Stimulated activated naive CD8-positive, alpha-beta T cell treated with anti-CD3 and anti-CD28 coated beads, Interleukin-15, Interleukin-2, amounts not matched to agents 100 U/mL and 50 U/mL, for 24 hours (primary cell): ENCODE data around the gene KLHL29.

Experiments used
- ATAC-seq: fragments of 150-1000 bp; cut with Tn5 transposase; one replicate; pipeline ENCODE4 v1.10.0; 2021
- DNase-seq: peaks from one replicate; pipeline ENCODE4 v3.0.0; 2021

KLHL29 gene

GRCh38 chr2:23478087-23478932, 93.3 kb downstream of the KLHL29 start:
- DNase-seq (no peak), ATAC-seq (no peak)

DNA sequence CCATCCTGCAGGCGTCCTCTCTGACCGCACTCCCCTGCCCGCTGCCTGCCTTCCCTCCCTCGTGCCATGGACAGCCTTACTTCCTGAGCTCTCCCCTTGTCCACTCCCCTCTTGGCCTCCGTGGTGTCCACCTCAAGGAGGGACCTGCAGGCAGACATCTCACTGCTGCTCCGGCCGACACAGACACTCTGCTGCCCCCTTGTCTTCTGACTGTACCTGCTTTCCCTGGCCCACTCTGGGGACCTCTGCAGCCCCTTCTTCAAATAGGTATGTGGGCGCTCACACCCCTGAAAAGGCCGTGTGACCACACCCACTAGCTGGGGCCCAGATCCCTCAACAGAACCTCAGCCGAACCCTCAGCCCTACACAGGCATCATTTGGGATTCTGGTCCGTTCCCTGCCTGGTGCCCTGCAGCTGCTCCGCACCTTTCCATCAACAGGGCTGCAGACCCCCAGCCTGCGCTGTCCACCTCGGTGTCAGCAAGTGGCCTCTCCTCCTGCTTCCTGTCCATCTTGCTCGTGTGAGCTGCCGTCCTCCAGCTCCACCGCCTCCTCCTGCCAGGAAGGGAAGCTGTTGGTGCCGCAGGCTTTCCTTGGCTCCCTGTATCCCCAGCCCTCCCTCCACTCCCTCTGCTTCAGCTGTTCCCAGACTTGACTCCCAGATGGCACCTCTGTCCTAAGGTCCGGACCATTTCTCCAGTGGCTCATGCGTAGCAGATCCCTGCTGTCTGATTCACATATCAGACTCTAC, 94.1 kb downstream of the KLHL29 start:
- DNase-seq, result no peak
- ATAC-seq, result no peak

GRCh38 chr2:23480957-23481797, 96.2 kb downstream of the KLHL29 start:
- no peak for ATAC-seq
- no peak for DNase-seq

DNA sequence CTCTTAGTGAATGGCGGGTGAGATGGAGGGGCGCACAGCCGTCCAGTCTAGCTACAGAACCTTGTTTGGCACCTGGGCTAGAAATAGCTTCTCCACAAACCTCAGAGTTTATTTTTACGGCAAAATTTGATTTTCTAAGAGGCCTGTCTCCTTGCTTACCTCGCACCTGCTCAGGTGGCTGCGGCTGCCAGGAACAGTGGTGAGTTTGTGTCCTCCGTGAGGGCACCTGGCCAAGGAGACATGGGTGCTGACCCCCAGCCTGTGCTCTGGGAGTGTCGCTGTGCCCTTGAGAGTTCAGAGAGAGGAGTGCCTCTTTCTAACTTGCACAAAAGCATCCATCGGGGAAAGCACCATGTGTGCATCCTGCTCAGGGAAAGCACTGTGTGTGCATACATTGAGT, 97.2 kb downstream of the KLHL29 start:
- no peak for ATAC-seq
- no peak for DNase-seq

- no peak for ATAC-seq
Measured at GRCh38 chr2:23482607-23483006, 97.6 kb downstream of the KLHL29 start.

GRCh38 chr2:23483791-23484190, 98.8 kb downstream of the KLHL29 start:
- ATAC-seq (no peak), DNase-seq (no peak)

More at GRCh38 chr2:23482607-23483006, 97.6 kb downstream of the KLHL29 start:
- DNase-seq, result no peak

- ATAC-seq (no peak), DNase-seq (no peak)
Measured at GRCh38 chr2:23484275-23484674, 99.3 kb downstream of the KLHL29 start.

DNA sequence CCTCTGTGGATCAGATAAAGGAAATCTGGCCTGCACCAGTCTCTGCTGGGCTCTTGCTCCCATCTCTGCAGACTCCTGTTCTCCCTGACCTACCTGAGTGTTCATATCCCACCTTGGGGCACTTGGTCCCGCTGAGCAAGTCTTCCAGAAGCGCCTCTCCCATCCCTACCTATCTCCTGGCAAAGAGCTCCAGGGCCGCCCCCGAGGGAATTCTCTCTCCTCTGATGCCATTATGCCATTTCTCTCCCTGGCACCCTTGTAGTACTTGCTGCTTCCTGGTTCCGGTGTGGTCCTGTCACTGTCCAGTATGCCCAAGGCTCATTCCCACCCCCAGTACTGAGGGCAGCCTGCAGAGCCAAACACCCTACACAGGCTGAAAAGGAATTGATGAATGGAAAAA, 99.8 kb downstream of the KLHL29 start:
- DNase-seq (no peak), ATAC-seq (no peak)

GRCh38 chr2:23485261-23485660, 100.3 kb downstream of the KLHL29 start:
- DNase-seq (no peak), ATAC-seq (no peak)

GRCh38 chr2:23485841-23486683, 101.1 kb downstream of the KLHL29 start:
- DNase-seq (no peak), ATAC-seq (no peak)

DNA sequence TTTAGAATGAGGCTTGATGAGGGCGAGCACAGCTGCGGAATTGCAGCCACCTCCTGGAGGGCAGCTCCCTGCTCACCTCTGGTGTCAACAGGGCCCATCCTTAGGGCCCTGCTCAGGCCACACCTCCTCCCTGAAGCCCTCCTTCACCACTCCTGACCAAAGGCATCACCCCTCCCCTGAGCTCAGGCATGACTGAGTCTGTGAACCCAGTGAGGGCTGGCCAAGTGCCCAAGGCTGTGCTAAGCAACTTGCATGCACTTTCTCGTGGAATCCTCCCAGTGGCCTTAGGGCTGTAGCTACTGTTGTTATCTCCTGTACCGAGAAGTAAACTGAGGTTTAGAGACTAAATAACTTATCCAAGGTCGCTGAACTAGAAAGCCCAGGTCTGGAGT, 101.7 kb downstream of the KLHL29 start:
- no peak for ATAC-seq
- no peak for DNase-seq

DNA sequence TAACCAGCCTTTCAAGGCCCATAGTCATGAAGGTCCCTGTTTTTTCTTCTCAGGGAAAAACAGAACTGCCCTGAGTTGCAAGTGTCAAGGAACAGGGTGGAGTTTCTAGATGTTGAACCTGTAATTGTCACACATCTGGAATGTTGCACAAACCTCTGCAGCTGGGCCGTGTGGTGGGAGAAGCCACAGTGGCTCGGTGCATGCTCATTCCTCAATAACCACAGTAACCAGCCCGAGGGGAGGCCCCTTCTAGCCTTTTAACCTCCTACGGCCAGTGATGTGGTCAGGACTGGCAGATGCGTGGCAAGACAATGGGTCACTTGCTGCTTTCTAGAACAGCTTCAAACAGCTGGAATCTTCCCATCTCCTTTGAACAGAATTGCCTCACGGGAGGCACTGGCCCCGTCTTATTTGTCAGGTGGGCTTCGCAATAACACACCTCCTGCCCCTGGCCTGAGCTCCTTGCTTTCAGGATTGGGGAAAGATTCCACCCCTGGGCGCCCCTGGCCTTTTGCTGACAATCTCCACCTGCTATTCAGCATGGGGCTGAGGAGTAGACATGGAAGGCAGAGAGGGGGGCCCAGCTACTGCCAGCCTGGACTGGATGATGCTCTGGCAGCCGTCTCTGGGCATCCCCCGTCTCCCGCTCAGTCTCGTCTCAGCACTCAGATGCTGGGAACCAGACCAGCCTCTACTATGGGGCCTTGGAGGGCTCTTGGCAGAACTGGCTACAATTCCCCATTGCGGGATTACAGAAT, 102.9 kb downstream of the KLHL29 start:
- DNase-seq (peak; percentile 40), ATAC-seq (peak; percentile 21)

GRCh38 chr2:23488584-23488983, 103.6 kb downstream of the KLHL29 start:
- DNase-seq (no peak), ATAC-seq (no peak)

- ATAC-seq (peak; percentile 47), DNase-seq (peak; percentile 34)
Measured at GRCh38 chr2:23489471-23490322, 104.7 kb downstream of the KLHL29 start.

DNA sequence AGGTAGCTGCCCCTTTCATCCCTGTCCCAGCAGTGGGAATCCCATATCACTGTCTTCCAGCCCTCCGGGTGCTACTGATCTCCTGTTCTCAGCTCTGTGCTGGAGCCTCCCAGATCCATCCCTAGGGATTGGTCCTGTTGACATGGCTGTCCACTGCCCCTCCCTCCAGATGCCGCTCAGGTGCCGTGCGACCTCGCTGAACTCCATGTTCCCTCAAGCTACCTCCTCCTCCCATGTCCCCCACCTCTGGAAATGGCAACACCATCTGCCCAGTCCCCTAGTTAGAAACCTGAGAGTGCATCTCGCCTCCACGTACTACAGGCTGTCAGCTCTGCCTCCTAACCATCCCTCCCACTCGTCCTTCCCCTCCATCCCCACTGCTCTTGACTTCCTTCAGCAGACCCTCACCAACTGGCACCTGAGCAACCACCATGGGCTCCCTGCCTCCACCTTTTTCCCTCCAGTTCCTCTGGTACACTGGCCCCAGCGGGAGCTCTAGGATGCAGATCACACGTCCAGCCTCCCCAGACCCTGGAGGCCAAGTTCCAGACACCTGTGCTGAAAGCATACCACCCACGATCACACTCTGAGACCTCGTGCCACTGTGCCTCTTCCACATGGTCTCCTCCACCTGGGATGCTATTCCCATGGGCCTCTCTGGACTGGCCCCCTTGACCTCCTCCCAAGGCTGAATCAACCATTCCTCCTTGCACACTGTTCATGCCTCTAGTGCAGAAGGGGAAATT, 106.8 kb downstream of the KLHL29 start:
- ATAC-seq (no peak), DNase-seq (no peak)

DNA sequence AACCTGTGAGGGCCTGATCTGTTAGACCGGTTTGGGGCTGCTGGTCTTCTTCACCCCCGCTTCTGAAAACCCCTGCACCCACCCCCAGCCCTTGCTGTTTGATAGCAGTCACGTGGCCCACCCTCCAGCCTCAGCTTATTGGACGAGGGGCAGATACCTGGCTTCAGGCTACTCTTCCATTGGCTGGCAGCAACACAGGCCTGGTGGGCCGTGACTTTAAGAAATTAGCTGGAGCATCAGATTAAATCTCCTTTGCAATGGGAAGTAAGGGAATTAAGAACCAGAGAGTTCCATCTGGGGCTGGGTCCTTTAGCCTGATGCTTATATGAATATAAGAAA, 107.3 kb downstream of the KLHL29 start:
- DNase-seq (no peak), ATAC-seq (no peak)

DNA sequence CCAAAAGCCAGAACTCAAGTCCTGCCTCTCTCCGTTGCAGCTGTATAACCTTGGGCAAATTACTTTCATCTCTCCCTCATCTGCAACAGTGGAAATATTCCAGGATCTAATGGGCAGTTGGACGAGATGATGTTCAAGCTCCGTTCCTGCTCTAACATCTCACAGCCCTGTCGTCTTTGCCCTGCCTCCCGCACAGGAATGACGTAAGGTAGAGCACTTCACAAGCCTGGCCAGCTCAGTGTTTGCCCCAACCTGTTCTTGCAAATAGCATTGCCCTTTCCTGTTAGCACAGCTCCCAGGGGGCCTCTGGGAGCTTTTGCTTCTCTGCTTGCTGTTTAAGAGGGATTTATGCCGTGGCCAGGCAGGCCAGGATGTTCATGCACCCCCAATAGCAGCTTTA, 107.9 kb downstream of the KLHL29 start:
- no peak for ATAC-seq
- no peak for DNase-seq

- DNase-seq (no peak), ATAC-seq (no peak)
Measured at GRCh38 chr2:23493846-23494245, 108.9 kb downstream of the KLHL29 start.

DNA sequence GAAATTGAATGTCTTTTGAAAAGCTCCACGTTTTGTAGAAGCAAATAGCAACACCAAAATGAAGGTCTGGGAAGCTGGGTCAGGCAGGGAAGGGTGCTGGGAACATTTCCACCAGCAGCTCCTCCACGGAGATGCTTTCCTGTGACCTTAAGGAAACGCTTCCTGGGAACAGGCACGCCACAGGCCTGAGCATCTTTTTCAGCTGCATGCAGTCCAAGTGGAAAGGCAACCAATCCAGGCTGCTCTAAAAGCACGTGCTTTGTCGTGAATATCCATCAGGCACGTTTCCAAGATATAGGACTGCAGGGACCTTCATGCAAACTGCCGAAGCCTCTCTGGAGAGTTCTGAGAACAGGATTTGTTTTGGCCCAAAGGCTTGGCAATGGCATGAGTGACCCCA, 109.3 kb downstream of the KLHL29 start:
- ATAC-seq (no peak), DNase-seq (no peak)
